GM21786 (cell line): ENCODE data around the gene MACROD2.
"Not testable (repeated sequence)": the region's sequence is repeated elsewhere in the genome, so short reads cannot be mapped to it uniquely, and the experiment has no call there.

Source experiments
- ATAC-seq: cut with Tn5 transposase; IDR thresholded peaks from one replicate; pipeline ENCODE4 v1.9.1; 2021; ENCODE audit not compliant: unreplicated experiment

MACROD2 gene

GRCh38 chr20:14189794-14190402 lies 194.6 kb downstream of the MACROD2 start:
- ATAC-seq, result no peak

- no peak for ATAC-seq
These were observed 196.2 kb downstream of the MACROD2 start for GRCh38 chr20:14191559-14191958.

GRCh38 chr20:14193443-14193842 lies 198.1 kb downstream of the MACROD2 start:
- ATAC-seq, result no peak

- no peak for ATAC-seq
These were observed 198.6 kb downstream of the MACROD2 start for GRCh38 chr20:14193885-14194284.

GRCh38 chr20:14197097-14197496 lies 201.8 kb downstream of the MACROD2 start:
- no peak for ATAC-seq

- no peak for ATAC-seq
These were observed 203.1 kb downstream of the MACROD2 start for GRCh38 chr20:14198416-14198815.

GRCh38 chr20:14199111-14199510 lies 203.8 kb downstream of the MACROD2 start:
- ATAC-seq, result no peak

- ATAC-seq, result no peak
These were observed 208.3 kb downstream of the MACROD2 start for GRCh38 chr20:14203657-14204056.

- ATAC-seq, result no peak
These were observed 212.3 kb downstream of the MACROD2 start for GRCh38 chr20:14207591-14207990.

GRCh38 chr20:14208956-14209355 lies 213.6 kb downstream of the MACROD2 start:
- no peak for ATAC-seq

- ATAC-seq, result no peak
These were observed 214.8 kb downstream of the MACROD2 start for GRCh38 chr20:14210146-14210545.

- no peak for ATAC-seq
These were observed 218.7 kb downstream of the MACROD2 start for GRCh38 chr20:14214046-14214445.

GRCh38 chr20:14215880-14216279 lies 220.6 kb downstream of the MACROD2 start:
- ATAC-seq, result not testable (repeated sequence)

GRCh38 chr20:14219801-14220461 lies 224.6 kb downstream of the MACROD2 start:
- no peak for ATAC-seq

GRCh38 chr20:14220986-14221385 lies 225.7 kb downstream of the MACROD2 start:
- ATAC-seq, result no peak

GRCh38 chr20:14223806-14224205 lies 228.5 kb downstream of the MACROD2 start:
- no peak for ATAC-seq

GRCh38 chr20:14226051-14227049 lies 231.0 kb downstream of the MACROD2 start:
- ATAC-seq, result not testable (repeated sequence)

- peak; percentile 62 for ATAC-seq
These were observed 237.3 kb downstream of the MACROD2 start for GRCh38 chr20:14232650-14233049.

- no peak for ATAC-seq
These were observed 239.5 kb downstream of the MACROD2 start for GRCh38 chr20:14234666-14235295.

- no peak for ATAC-seq
These were observed 240.0 kb downstream of the MACROD2 start for GRCh38 chr20:14235355-14235754.

- ATAC-seq, result no peak
These were observed 250.2 kb downstream of the MACROD2 start for GRCh38 chr20:14245368-14245970.
